Fibroblast of lung (primary cell): ENCODE measurements around the gene PPP4R3B. TPM values are rescaled to one million over a fixed set of nuclear protein-coding genes. Genes with fewer than 3 reads are reported as not detected.
A peak's percentile ranks its signal among the peaks of the same experiment; 100 is the strongest.

Source experiments
- DNase-seq, 2 donors: peaks; one replicate each; pipeline versions ENCODE4 v3.0.0 to v3.0.0-alpha.2; 2010; ENCODE audit warnings: low read depth in 2 of 2
- H2AFZ ChIP-seq: 2 replicates; pipeline ENCODE4 v1.5.1; 2012; ENCODE audit warnings: low read length, control low read depth, inconsistent platforms
- H3K27ac ChIP-seq: 2 replicates; pipeline ENCODE4 v1.5.1; 2011; ENCODE audit warnings: low read length, control low read depth; ENCODE audit not compliant: insufficient read depth
- H3K27me3 ChIP-seq: 2 replicates; pipeline ENCODE4 v1.5.1; 2011; ENCODE audit warnings: mild to moderate bottlenecking, low read length; ENCODE audit not compliant: control insufficient read depth, insufficient read depth
- H3K36me3 ChIP-seq: 2 replicates; pipeline ENCODE4 v1.5.1; 2011; ENCODE audit warnings: low read length; ENCODE audit not compliant: control insufficient read depth, insufficient read depth
- H3K4me1 ChIP-seq: 2 replicates; pipeline ENCODE4 v1.5.1; 2011; ENCODE audit warnings: low read length; ENCODE audit not compliant: control insufficient read depth, insufficient read depth; ENCODE audit errors: extremely low read depth
- H3K4me2 ChIP-seq: 2 replicates; pipeline ENCODE4 v1.5.1; 2011; ENCODE audit warnings: low read length, control low read depth; ENCODE audit not compliant: insufficient read depth; ENCODE audit errors: extremely low read depth
- H3K4me3 ChIP-seq, 4 experiments: fragments of 200-600 bp in 1 of 4; sonication (generic) in 1 of 4; replicated peaks in 1 of 4; 2 replicates each; pipeline ENCODE4 v1.5.1; 2011 to 2016; ENCODE audit warnings: low read length in 4 of 4, low read depth in 3 of 4, mild to moderate bottlenecking in 3 of 4, control low read depth in 2 of 4, inconsistent platforms in 1 of 4, mixed read lengths in 1 of 4; ENCODE audit not compliant: insufficient read depth in 1 of 4; ENCODE audit errors: control extremely low read depth in 1 of 4
- H3K79me2 ChIP-seq: 2 replicates; pipeline ENCODE4 v1.5.1; 2012; ENCODE audit warnings: mild to moderate bottlenecking, low read length, inconsistent platforms; ENCODE audit not compliant: control insufficient read depth, insufficient read depth
- H3K9ac ChIP-seq: 2 replicates; pipeline ENCODE4 v1.5.1; 2011; ENCODE audit warnings: mild to moderate bottlenecking, low read length, control low read depth; ENCODE audit not compliant: insufficient read depth
- H3K9me3 ChIP-seq: 2 replicates; pipeline ENCODE4 v1.5.1; 2012; ENCODE audit warnings: low read depth, low read length; ENCODE audit not compliant: control insufficient read depth, insufficient read depth
- H4K20me1 ChIP-seq: 2 replicates; pipeline ENCODE4 v1.5.1; 2011; ENCODE audit warnings: low read length; ENCODE audit not compliant: control insufficient read depth, insufficient read depth; ENCODE audit errors: extremely low read depth
- CTCF ChIP-seq, 2 donors: IDR thresholded peaks in 1 of 2; conservative IDR thresholded peaks in 1 of 2; 1 replicate in 1 of 2; 2 replicates in 1 of 2; pipeline ENCODE4 v1.5.1; 2011 to 2012; ENCODE audit warnings: low read length in 2 of 2, control low read depth in 1 of 2, inconsistent platforms in 1 of 2, low read depth in 1 of 2, mild to moderate bottlenecking in 1 of 2
- EZH2 ChIP-seq: IDR thresholded peaks from 2 replicates; pipeline ENCODE4 v1.5.1; 2012; ENCODE audit warnings: low read length, control low read depth, mild to moderate bottlenecking; ENCODE audit errors: missing control alignments
- polyA plus RNA-seq, 2 donors: library from polyadenylated mRNA; depleted of rRNA in 1 of 2; stranded (reverse) in 1 of 2; unstranded in 1 of 2; fragments of >200 nt; gene quantifications; 2 replicates each; pipeline ENCODE4 v1.2.1, GENCODE V29; 2011 to 2012; ENCODE audit warnings: missing spikeins in 1 of 2
- total RNA-seq: library from RNA; depleted of rRNA; stranded (reverse); fragments of >200 nt; gene quantifications from 2 replicates; pipeline ENCODE4 v1.2.1, GENCODE V29; 2014

PPP4R3B gene
- total and polyA plus RNA-seq, 2 donors (not counting 1 experiment from before 2014, with no cell fraction given) = 27.5 to 51.4 TPM

- TF ChIP-seq CTCF (conservative IDR thresholded peaks at IDR 0.05 in 1 of 2, IDR thresholded peaks at IDR 0.05 in 1 of 2; ENCODE audit: low read depth in 1 of 2, low read length in 2 of 2) (no peak), EZH2 (no peak)
Observed at GRCh38 chr2:55621802-55622201, 4.4 kb upstream of the PPP4R3B start.

GRCh38 chr2:55620123-55620779 is 2.8 kb upstream of the PPP4R3B start:
- H3K36me3 ChIP-seq = no peaks in the 10 kb centered on the region
- no peak for DNase-seq
- H4K20me1 ChIP-seq = no peaks in the 10 kb centered on the region
- TF ChIP-seq CTCF (conservative IDR thresholded peaks at IDR 0.05 in 1 of 2, IDR thresholded peaks at IDR 0.05 in 1 of 2; ENCODE audit: low read depth in 1 of 2, low read length in 2 of 2) (peak; percentile 14 to 47), EZH2 (no peak)
- H3K9me3 ChIP-seq = no peaks in the 10 kb centered on the region
- H3K4me3 ChIP-seq = peak overlapping the region in 1 of 4 experiments; percentile 31
- no peak overlapping the region for H2AFZ ChIP-seq
- H3K79me2 ChIP-seq = peaks cover 36% of the 10 kb centered on the region
- no peak overlapping the region for H3K9ac ChIP-seq
- H3K4me1 ChIP-seq = no peaks in the 10 kb centered on the region
- H3K4me2 ChIP-seq = no peak overlapping the region
- H3K27me3 ChIP-seq = no peaks in the 10 kb centered on the region
- no peak overlapping the region for H3K27ac ChIP-seq

More at GRCh38 chr2:55621802-55622201, 4.4 kb upstream of the PPP4R3B start:
- no peaks in the 10 kb centered on the region for H3K27me3 ChIP-seq
- no peak for DNase-seq
- H3K4me1 ChIP-seq = no peaks in the 10 kb centered on the region
- no peak overlapping the region for H3K4me3 ChIP-seq
- H3K27ac ChIP-seq = no peak overlapping the region
- no peaks in the 10 kb centered on the region for H3K36me3 ChIP-seq
- no peaks in the 10 kb centered on the region for H3K9me3 ChIP-seq
- no peak overlapping the region for H2AFZ ChIP-seq
- H3K9ac ChIP-seq = no peak overlapping the region
- H4K20me1 ChIP-seq = no peaks in the 10 kb centered on the region
- no peak overlapping the region for H3K4me2 ChIP-seq
- H3K79me2 ChIP-seq = peaks cover 20% of the 10 kb centered on the region

GRCh38 chr2:55618275-55619055 is 1.0 kb upstream of the PPP4R3B start:
- peak overlapping the region; percentile 57 for H3K4me2 ChIP-seq
- peaks cover 47% of the 10 kb centered on the region for H3K79me2 ChIP-seq
- H3K36me3 ChIP-seq = no peaks in the 10 kb centered on the region
- peak overlapping the region; percentile 78 for H3K27ac ChIP-seq
- DNase-seq = peak; percentile 50 to 65
- TF ChIP-seq EZH2 = no peak
- no peak for TF ChIP-seq CTCF (conservative IDR thresholded peaks at IDR 0.05 in 1 of 2, IDR thresholded peaks at IDR 0.05 in 1 of 2; ENCODE audit: low read depth in 1 of 2, low read length in 2 of 2)
- H4K20me1 ChIP-seq = no peaks in the 10 kb centered on the region
- no peaks in the 10 kb centered on the region for H3K4me1 ChIP-seq
- peak overlapping the region; percentile 67 for H3K9ac ChIP-seq
- peak overlapping the region; percentile 71 for H2AFZ ChIP-seq
- H3K9me3 ChIP-seq = no peaks in the 10 kb centered on the region
- H3K4me3 ChIP-seq = peak overlapping the region; percentile 31 to 100 (median 60)
- H3K27me3 ChIP-seq = no peaks in the 10 kb centered on the region
